ENCODE results near the gene MECP2.

DNA sequence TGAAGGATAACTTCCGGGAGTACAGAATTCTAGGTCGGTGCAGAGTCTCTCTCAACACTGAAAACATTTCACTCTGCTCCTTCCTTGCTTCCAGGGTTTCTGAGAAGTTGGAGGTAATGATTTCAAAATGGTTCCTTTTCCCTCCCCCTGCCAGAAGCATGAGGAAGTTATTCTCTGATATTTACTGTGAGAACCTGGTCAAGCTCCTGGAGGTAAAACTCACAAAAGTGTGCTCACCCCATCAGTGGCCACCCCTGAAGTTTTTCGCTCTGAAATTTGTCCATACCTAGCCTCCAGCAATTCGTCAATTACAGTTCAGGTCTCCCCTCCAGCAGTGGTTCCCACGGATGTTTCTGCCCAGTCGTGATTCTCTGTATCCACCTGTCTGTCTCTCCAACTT lies 16.2 kb upstream of the MECP2 start:
- TF ChIP-seq, protein P1, sequence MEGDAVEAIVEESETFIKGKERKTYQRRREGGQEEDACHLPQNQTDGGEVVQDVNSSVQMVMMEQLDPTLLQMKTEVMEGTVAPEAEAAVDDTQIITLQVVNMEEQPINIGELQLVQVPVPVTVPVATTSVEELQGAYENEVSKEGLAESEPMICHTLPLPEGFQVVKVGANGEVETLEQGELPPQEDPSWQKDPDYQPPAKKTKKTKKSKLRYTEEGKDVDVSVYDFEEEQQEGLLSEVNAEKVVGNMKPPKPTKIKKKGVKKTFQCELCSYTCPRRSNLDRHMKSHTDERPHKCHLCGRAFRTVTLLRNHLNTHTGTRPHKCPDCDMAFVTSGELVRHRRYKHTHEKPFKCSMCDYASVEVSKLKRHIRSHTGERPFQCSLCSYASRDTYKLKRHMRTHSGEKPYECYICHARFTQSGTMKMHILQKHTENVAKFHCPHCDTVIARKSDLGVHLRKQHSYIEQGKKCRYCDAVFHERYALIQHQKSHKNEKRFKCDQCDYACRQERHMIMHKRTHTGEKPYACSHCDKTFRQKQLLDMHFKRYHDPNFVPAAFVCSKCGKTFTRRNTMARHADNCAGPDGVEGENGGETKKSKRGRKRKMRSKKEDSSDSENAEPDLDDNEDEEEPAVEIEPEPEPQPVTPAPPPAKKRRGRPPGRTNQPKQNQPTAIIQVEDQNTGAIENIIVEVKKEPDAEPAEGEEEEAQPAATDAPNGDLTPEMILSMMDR (IDR thresholded peaks at IDR 0.05) = no peak
- TF ChIP-seq EP300 (IDR thresholded peaks at IDR 0.05) (no peak), POLR2AphosphoS5 (IDR thresholded peaks at IDR 0.05) (no peak), POLR2A (IDR thresholded peaks at IDR 0.05) (no peak)
